K562 (cell line): ENCODE results near the gene STK11. TPM values are rescaled to one million over a fixed set of nuclear protein-coding genes. Genes with fewer than 3 reads are reported as not detected.

Source experiments
- CREB5 ChIP-seq: fragments of 250-450 bp; sonication (Bioruptor Pico); IDR thresholded peaks from 2 replicates; pipeline ENCODE4 v1.5.0; 2020; ENCODE audit warnings: mild to moderate bottlenecking
- NFATC3 ChIP-seq: fragments of 450-650 bp; IDR thresholded peaks from 2 replicates; pipeline ENCODE4 v1.6.1; 2017; ENCODE audit warnings: mild to moderate bottlenecking
- NR3C1 ChIP-seq: sonication (generic); formaldehyde crosslinking; IDR thresholded peaks from 2 replicates; pipeline ENCODE4 v1.8.1; 2022; ENCODE audit warnings: missing genetic modification reagents
- PBX2 ChIP-seq, 2 experiments: IDR thresholded peaks in 1 of 2; conservative IDR thresholded peaks in 1 of 2; 2 replicates each; pipeline ENCODE4 v1.6.1; 2016; ENCODE audit warnings: low read depth in 2 of 2, mild to moderate bottlenecking in 1 of 2, missing compliant biosample characterization in 1 of 2, missing genetic modification characterization in 1 of 2, moderate library complexity in 1 of 2
- PHB ChIP-seq: fragments of 250-450 bp; sonication (Bioruptor Pico); IDR thresholded peaks from 2 replicates; pipeline ENCODE4 v1.5.0; 2021
- PURB ChIP-seq: sonication (generic); formaldehyde crosslinking; IDR thresholded peaks from 2 replicates; pipeline ENCODE4 v1.9.0; 2021; ENCODE audit warnings: low read depth, mild to moderate bottlenecking, missing genetic modification reagents
- SP2 ChIP-seq: IDR thresholded peaks from 2 replicates; pipeline ENCODE4 v1.6.1; 2011; ENCODE audit warnings: mild to moderate bottlenecking, low read depth, low read length, moderate library complexity; ENCODE audit not compliant: poor library complexity, severe bottlenecking; ENCODE audit errors: extremely low read depth
- SREBF1 ChIP-seq: fragments of 150-350 bp; IDR thresholded peaks from 2 replicates; pipeline ENCODE4 v1.6.1; 2014; ENCODE audit warnings: antibody characterized with exemption, low read depth, low read length, borderline replicate concordance
- TAF1 ChIP-seq: IDR thresholded peaks from 2 replicates; pipeline ENCODE4 v1.6.1; 2011; ENCODE audit warnings: mild to moderate bottlenecking, low read length, moderate library complexity; ENCODE audit not compliant: insufficient read depth, control insufficient read depth, severe bottlenecking; ENCODE audit errors: extremely low read depth
- XRCC5 ChIP-seq: fragments of 200-400 bp; formaldehyde crosslinking; IDR thresholded peaks from 2 replicates; pipeline ENCODE4 v1.6.1; 2017; ENCODE audit warnings: low read depth, mild to moderate bottlenecking, low read length
- ZNF311 ChIP-seq: fragments of 250-450 bp; sonication (Bioruptor Pico); IDR thresholded peaks from 2 replicates; pipeline ENCODE4 v1.4.0; 2020; ENCODE audit warnings: mild to moderate bottlenecking, moderate library complexity
- ZNF408 ChIP-seq: fragments of 250-450 bp; sonication (Bioruptor Pico); IDR thresholded peaks from 2 replicates; pipeline ENCODE4 v1.4.0; 2020; ENCODE audit warnings: low read depth, mild to moderate bottlenecking, moderate library complexity
- ZNF584 ChIP-seq: fragments of 200-800 bp; sonication (Bioruptor generic); IDR thresholded peaks from 2 replicates; pipeline ENCODE4 v1.6.1; 2016; ENCODE audit warnings: low read depth, mild to moderate bottlenecking, missing genetic modification characterization, missing compliant biosample characterization
- polyA plus RNA-seq, 8 experiments: library from polyadenylated mRNA; depleted of rRNA in 4 of 8; stranded (reverse) in 5 of 8; unstranded in 3 of 8; fragments of >200 nt; fragmentation: Nextera tagmentation in 2 of 8; fragmentation: Illumina TruSeq in 1 of 8; extraction: Ambion mirVana in 2 of 8; extraction: Trizol in 1 of 8; gene quantifications; 2 replicates each; pipeline versions ENCODE4 v1.2.1 to v1.2.3, GENCODE V29; 2011 to 2014; ENCODE audit warnings: inconsistent platforms in 1 of 8, missing spikeins in 1 of 8
- total RNA-seq, 7 experiments: library from RNA; depleted of rRNA in 6 of 7; stranded (reverse); fragments of >200 nt in 6 of 7; fragmentation: Illumina TruSeq in 2 of 7; extraction: Trizol in 2 of 7; gene quantifications; 2 replicates each; pipeline versions ENCODE4 v1.2.1 to v1.2.3, GENCODE V29; 2011 to 2021; ENCODE audit warnings: low replicate concordance in 1 of 7
- TF ChIP-seq, protein P1 (sequence below): fragments of 250-450 bp; sonication (Bioruptor Pico); IDR thresholded peaks from 2 replicates; pipeline ENCODE4 v1.4.0; 2020; ENCODE audit warnings: borderline replicate concordance
- TF ChIP-seq, protein P2 (sequence below): fragments of 450-650 bp; IDR thresholded peaks from 2 replicates; pipeline ENCODE4 v1.6.1; 2017; ENCODE audit warnings: mild to moderate bottlenecking, moderate library complexity

The STK11 gene
- total and polyA plus RNA-seq, 9 of the 15 experiments (the other 6 are each of a cell fraction or from before 2014, with no cell fraction given), result 0.15 to 96.5 (median 31.7) TPM

- TF ChIP-seq PURB (CRISPR knock-in tag), result no peak
- TF ChIP-seq PBX2 (CRISPR knock-in tag; IDR thresholded peaks at IDR 0.05; ENCODE audit: low read depth), result peak; percentile 88
- peak; percentile 95 for TF ChIP-seq PBX2 (tag; conservative IDR thresholded peaks at IDR 0.05; ENCODE audit: low read depth)
- TF ChIP-seq SREBF1, result no peak
- peak; percentile 81 for TF ChIP-seq ZNF311 (CRISPR knock-in tag)
- TF ChIP-seq NFATC3, result no peak
- no peak for TF ChIP-seq ZNF408
- TF ChIP-seq NR3C1 (CRISPR knock-in tag), result no peak
- TF ChIP-seq, protein P1, sequence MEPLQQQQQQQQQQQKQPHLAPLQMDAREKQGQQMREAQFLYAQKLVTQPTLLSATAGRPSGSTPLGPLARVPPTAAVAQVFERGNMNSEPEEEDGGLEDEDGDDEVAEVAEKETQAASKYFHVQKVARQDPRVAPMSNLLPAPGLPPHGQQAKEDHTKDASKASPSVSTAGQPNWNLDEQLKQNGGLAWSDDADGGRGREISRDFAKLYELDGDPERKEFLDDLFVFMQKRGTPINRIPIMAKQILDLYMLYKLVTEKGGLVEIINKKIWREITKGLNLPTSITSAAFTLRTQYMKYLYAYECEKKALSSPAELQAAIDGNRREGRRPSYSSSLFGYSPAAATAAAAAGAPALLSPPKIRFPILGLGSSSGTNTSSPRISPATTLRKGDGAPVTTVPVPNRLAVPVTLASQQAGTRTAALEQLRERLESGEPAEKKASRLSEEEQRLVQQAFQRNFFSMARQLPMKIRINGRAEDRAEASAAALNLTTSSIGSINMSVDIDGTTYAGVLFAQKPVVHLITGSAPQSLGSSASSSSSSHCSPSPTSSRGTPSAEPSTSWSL (CRISPR knock-in tag), result no peak
- no peak for TF ChIP-seq XRCC5
- TF ChIP-seq PHB (CRISPR knock-in tag), result no peak
- peak; percentile 93 for TF ChIP-seq SP2
- TF ChIP-seq TAF1, result peak; percentile 95
- TF ChIP-seq, protein P2, sequence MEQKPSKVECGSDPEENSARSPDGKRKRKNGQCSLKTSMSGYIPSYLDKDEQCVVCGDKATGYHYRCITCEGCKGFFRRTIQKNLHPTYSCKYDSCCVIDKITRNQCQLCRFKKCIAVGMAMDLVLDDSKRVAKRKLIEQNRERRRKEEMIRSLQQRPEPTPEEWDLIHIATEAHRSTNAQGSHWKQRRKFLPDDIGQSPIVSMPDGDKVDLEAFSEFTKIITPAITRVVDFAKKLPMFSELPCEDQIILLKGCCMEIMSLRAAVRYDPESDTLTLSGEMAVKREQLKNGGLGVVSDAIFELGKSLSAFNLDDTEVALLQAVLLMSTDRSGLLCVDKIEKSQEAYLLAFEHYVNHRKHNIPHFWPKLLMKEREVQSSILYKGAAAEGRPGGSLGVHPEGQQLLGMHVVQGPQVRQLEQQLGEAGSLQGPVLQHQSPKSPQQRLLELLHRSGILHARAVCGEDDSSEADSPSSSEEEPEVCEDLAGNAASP, result no peak
- TF ChIP-seq ZNF584 (CRISPR knock-in tag), result no peak
- no peak for TF ChIP-seq CREB5 (CRISPR knock-in tag)
Measured at GRCh38 chr19:1205114-1206099, at the start of gene STK11 (continued).
